ENCODE results near the gene PPFIA4. TPM values are rescaled to one million over a fixed set of nuclear protein-coding genes. Genes with fewer than 3 reads are reported as not detected.

Gene PPFIA4
- total and polyA plus RNA-seq, 9 of the 15 experiments (the other 6 are each of a cell fraction or from before 2014, with no cell fraction given) = 0.07 to 12.0 (median 0.70) TPM

DNA sequence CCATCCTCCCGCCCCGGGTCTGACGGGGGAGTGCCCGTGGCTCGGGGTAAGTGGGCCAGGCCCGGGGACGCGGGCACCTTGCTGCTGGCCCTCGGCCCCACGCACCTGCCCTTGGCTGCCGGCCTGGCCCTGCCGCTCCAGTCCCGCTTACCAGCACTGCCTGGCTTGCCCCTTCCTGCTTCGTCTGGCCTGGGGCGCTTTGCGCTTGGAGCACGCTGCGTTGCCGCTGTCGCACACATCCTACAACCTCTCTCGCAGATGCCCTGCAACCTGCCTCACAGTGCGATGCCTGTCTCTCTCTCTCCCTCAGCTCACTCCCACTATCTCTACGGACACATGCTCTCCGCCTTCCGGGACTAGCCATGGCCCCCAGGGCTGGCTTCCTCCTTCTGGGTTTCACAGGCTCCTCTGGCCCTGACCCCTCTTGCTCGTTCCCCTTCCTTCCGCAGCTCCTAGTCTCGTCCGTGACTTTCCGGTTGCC is 49.8 kb downstream of the PPFIA4 start (continued):
- TF ChIP-seq CBFA2T2 (conservative IDR thresholded peaks at IDR 0.05) = no peak; the same call in 1 of the 2 replicates
- TF ChIP-seq FUS (optimal IDR thresholded peaks at IDR 0.05; ENCODE audit: low read depth, low read length) = no peak
- TF ChIP-seq ZNF717 (CRISPR knock-in tag; IDR thresholded peaks at IDR 0.05) = no peak
- TF ChIP-seq GATA2 (CRISPR knock-in tag; IDR thresholded peaks at IDR 0.05) = peak; percentile 37; the same call in 1 of the 2 replicates
- TF ChIP-seq SLC30A9 (CRISPR knock-in tag; IDR thresholded peaks at IDR 0.05) = no peak
- no peak for TF ChIP-seq PTBP1 (IDR thresholded peaks at IDR 0.05; ENCODE audit: low read depth, low read length)
- no peak for TF ChIP-seq MTA1 (IDR thresholded peaks at IDR 0.05; ENCODE audit: borderline replicate concordance)
- TF ChIP-seq, protein P1, sequence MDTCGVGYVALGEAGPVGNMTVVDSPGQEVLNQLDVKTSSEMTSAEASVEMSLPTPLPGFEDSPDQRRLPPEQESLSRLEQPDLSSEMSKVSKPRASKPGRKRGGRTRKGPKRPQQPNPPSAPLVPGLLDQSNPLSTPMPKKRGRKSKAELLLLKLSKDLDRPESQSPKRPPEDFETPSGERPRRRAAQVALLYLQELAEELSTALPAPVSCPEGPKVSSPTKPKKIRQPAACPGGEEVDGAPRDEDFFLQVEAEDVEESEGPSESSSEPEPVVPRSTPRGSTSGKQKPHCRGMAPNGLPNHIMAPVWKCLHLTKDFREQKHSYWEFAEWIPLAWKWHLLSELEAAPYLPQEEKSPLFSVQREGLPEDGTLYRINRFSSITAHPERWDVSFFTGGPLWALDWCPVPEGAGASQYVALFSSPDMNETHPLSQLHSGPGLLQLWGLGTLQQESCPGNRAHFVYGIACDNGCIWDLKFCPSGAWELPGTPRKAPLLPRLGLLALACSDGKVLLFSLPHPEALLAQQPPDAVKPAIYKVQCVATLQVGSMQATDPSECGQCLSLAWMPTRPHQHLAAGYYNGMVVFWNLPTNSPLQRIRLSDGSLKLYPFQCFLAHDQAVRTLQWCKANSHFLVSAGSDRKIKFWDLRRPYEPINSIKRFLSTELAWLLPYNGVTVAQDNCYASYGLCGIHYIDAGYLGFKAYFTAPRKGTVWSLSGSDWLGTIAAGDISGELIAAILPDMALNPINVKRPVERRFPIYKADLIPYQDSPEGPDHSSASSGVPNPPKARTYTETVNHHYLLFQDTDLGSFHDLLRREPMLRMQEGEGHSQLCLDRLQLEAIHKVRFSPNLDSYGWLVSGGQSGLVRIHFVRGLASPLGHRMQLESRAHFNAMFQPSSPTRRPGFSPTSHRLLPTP (IDR thresholded peaks at IDR 0.05; ENCODE audit: borderline replicate concordance, extremely low read depth, insufficient read length) = no peak
- TF ChIP-seq ELF1 (tag; IDR thresholded peaks at IDR 0.05) = no peak
- TF ChIP-seq CGGBP1 (CRISPR knock-in tag; IDR thresholded peaks at IDR 0.05) = no peak
- no peak for TF ChIP-seq SNRNP70 (optimal IDR thresholded peaks at IDR 0.05; ENCODE audit: low read depth, low read length)
- no peak for TF ChIP-seq ZNF324 (CRISPR knock-in tag; IDR thresholded peaks at IDR 0.05)
- TF ChIP-seq, protein P2, sequence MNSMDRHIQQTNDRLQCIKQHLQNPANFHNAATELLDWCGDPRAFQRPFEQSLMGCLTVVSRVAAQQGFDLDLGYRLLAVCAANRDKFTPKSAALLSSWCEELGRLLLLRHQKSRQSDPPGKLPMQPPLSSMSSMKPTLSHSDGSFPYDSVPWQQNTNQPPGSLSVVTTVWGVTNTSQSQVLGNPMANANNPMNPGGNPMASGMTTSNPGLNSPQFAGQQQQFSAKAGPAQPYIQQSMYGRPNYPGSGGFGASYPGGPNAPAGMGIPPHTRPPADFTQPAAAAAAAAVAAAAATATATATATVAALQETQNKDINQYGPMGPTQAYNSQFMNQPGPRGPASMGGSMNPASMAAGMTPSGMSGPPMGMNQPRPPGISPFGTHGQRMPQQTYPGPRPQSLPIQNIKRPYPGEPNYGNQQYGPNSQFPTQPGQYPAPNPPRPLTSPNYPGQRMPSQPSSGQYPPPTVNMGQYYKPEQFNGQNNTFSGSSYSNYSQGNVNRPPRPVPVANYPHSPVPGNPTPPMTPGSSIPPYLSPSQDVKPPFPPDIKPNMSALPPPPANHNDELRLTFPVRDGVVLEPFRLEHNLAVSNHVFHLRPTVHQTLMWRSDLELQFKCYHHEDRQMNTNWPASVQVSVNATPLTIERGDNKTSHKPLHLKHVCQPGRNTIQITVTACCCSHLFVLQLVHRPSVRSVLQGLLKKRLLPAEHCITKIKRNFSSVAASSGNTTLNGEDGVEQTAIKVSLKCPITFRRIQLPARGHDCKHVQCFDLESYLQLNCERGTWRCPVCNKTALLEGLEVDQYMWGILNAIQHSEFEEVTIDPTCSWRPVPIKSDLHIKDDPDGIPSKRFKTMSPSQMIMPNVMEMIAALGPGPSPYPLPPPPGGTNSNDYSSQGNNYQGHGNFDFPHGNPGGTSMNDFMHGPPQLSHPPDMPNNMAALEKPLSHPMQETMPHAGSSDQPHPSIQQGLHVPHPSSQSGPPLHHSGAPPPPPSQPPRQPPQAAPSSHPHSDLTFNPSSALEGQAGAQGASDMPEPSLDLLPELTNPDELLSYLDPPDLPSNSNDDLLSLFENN (IDR thresholded peaks at IDR 0.05; ENCODE audit: low read depth in 2 of 2, low read length in 2 of 2) = no peak
- TF ChIP-seq CBFB (CRISPR knock-in tag; IDR thresholded peaks at IDR 0.05) = peak; percentile 39; the same call in 1 of the 2 replicates
- TF ChIP-seq SMAD3 (CRISPR knock-in tag; conservative IDR thresholded peaks at IDR 0.05) = no peak
- TF ChIP-seq TCF3 (CRISPR knock-in tag; IDR thresholded peaks at IDR 0.05) = peak; percentile 57; the same call in 1 of the 2 replicates
- no peak for TF ChIP-seq ZNF444 (CRISPR knock-in tag; IDR thresholded peaks at IDR 0.05)
- TF ChIP-seq TRIM25 (IDR thresholded peaks at IDR 0.05; ENCODE audit: borderline replicate concordance) = no peak
- no peak for TF ChIP-seq ZNF184 (CRISPR knock-in tag; IDR thresholded peaks at IDR 0.05)
- no peak for TF ChIP-seq CHD4 (IDR thresholded peaks at IDR 0.05; ENCODE audit: insufficient read depth, insufficient replicate concordance, low read depth, low read length, poor library complexity, severe bottlenecking)
